GM19324 (cell line): ENCODE results near the gene RNF7.
"Not testable (repeated sequence)": the region's sequence is repeated elsewhere in the genome, so short reads cannot be mapped to it uniquely, and the experiment has no call there.

Experiments used
- ATAC-seq: cut with Tn5 transposase; IDR thresholded peaks from one replicate; pipeline ENCODE4 v1.9.1; 2021; ENCODE audit warnings: mild to moderate bottlenecking, moderate library complexity; ENCODE audit not compliant: unreplicated experiment, low FRiP score

RNF7 gene

GRCh38 chr3:141738022-141738890 lies at the start of gene RNF7:
Gene RNF7, plus strand, starts transcription at chr3:141738298. Its CDS starts 44 bp downstream, at chr3:141738342.
- ATAC-seq, result peak; percentile 96

GRCh38 chr3:141690431-141691072 lies 47.5 kb upstream of the RNF7 start:
- ATAC-seq, result no peak

GRCh38 chr3:141691471-141691870 lies 46.6 kb upstream of the RNF7 start:
- ATAC-seq, result not testable (repeated sequence)

- ATAC-seq, result not testable (repeated sequence)
Measured at GRCh38 chr3:141692973-141693372, 45.1 kb upstream of the RNF7 start.

GRCh38 chr3:141699324-141699723 lies 38.8 kb upstream of the RNF7 start:
- ATAC-seq, result no peak

GRCh38 chr3:141699897-141700296 lies 38.2 kb upstream of the RNF7 start:
- no peak for ATAC-seq

GRCh38 chr3:141703367-141703766 lies 34.7 kb upstream of the RNF7 start:
- ATAC-seq, result not testable (repeated sequence)

GRCh38 chr3:141707741-141708203 lies 30.3 kb upstream of the RNF7 start:
- ATAC-seq, result no peak

GRCh38 chr3:141708367-141708766 lies 29.7 kb upstream of the RNF7 start:
- ATAC-seq, result no peak

- no peak for ATAC-seq
Measured at GRCh38 chr3:141709126-141709770, 28.9 kb upstream of the RNF7 start.

GRCh38 chr3:141710121-141710520 lies 28.0 kb upstream of the RNF7 start:
- ATAC-seq, result no peak

- no peak for ATAC-seq
Measured at GRCh38 chr3:141710888-141711616, 27.0 kb upstream of the RNF7 start.

GRCh38 chr3:141714671-141715070 lies 23.4 kb upstream of the RNF7 start:
- no peak for ATAC-seq

GRCh38 chr3:141722081-141722480 lies 16.0 kb upstream of the RNF7 start:
- ATAC-seq, result no peak

GRCh38 chr3:141722648-141723047 lies 15.4 kb upstream of the RNF7 start:
- no peak for ATAC-seq

GRCh38 chr3:141723255-141723654 lies 14.8 kb upstream of the RNF7 start:
- no peak for ATAC-seq

- no peak for ATAC-seq
Measured at GRCh38 chr3:141724186-141724585, 13.9 kb upstream of the RNF7 start.

- ATAC-seq, result no peak
Measured at GRCh38 chr3:141725036-141725435, 13.1 kb upstream of the RNF7 start.

GRCh38 chr3:141726483-141726882 lies 11.6 kb upstream of the RNF7 start:
- no peak for ATAC-seq

- no peak for ATAC-seq
Measured at GRCh38 chr3:141728355-141728892, 9.7 kb upstream of the RNF7 start.
